H9 (cell line): ENCODE measurements around the gene GPRC5D. TPM values are rescaled to one million over a fixed set of nuclear protein-coding genes. Genes with fewer than 3 reads are reported as not detected.

Experiments
- DNase-seq: peaks from one replicate; pipeline ENCODE4 v3.0.0-alpha.2; 2017
- H2AFZ ChIP-seq: one replicate; pipeline ENCODE4 v1.6.1; 2013; ENCODE audit warnings: mild to moderate bottlenecking, low read length, control low read depth, moderate library complexity
- H2AK5ac ChIP-seq: 2 replicates; pipeline ENCODE4 v1.6.1; 2013; ENCODE audit warnings: low read length, control low read depth, mixed read lengths; ENCODE audit not compliant: insufficient read length
- H2BK120ac ChIP-seq: one replicate; pipeline ENCODE4 v1.6.1; 2013; ENCODE audit warnings: low read depth, mild to moderate bottlenecking, low read length, control low read depth, inconsistent platforms; ENCODE audit not compliant: poor library complexity, severe bottlenecking
- H2BK12ac ChIP-seq: 2 replicates; pipeline ENCODE4 v1.6.1; 2013; ENCODE audit warnings: low read length, control low read depth, mixed read lengths, low read depth; ENCODE audit not compliant: insufficient read length
- H2BK15ac ChIP-seq: 2 replicates; pipeline ENCODE4 v1.6.1; 2013; ENCODE audit warnings: low read depth, low read length, control low read depth
- H2BK20ac ChIP-seq: one replicate; pipeline ENCODE4 v1.6.1; 2013; ENCODE audit warnings: low read depth, mild to moderate bottlenecking, low read length, control low read depth, inconsistent platforms; ENCODE audit not compliant: poor library complexity, severe bottlenecking
- H2BK5ac ChIP-seq: 2 replicates; pipeline ENCODE4 v1.6.1; 2013; ENCODE audit warnings: low read length, control low read depth, mixed read lengths; ENCODE audit not compliant: insufficient read length
- H3K14ac ChIP-seq: 2 replicates; pipeline ENCODE4 v1.6.1; 2013; ENCODE audit warnings: low read length, control low read depth; ENCODE audit not compliant: insufficient read depth
- H3K18ac ChIP-seq: 2 replicates; pipeline ENCODE4 v1.6.1; 2013; ENCODE audit warnings: low read depth, mild to moderate bottlenecking, mixed read lengths, low read length, control low read depth; ENCODE audit not compliant: insufficient read length
- H3K23ac ChIP-seq: 2 replicates; pipeline ENCODE4 v1.6.1; 2013; ENCODE audit warnings: low read length, control low read depth, mixed read lengths, low read depth; ENCODE audit not compliant: insufficient read length
- H3K23me2 ChIP-seq: 2 replicates; pipeline ENCODE4 v1.6.1; 2013; ENCODE audit warnings: low read depth, mild to moderate bottlenecking, mixed read lengths, low read length, control low read depth; ENCODE audit not compliant: insufficient read length, poor library complexity, severe bottlenecking
- H3K27ac ChIP-seq: 2 replicates; pipeline ENCODE4 v1.5.1; 2013; ENCODE audit warnings: low read length, control low read depth, mixed read lengths, low read depth; ENCODE audit not compliant: insufficient read length
- H3K27me3 ChIP-seq: 2 replicates; pipeline ENCODE4 v1.6.1; 2013; ENCODE audit warnings: low read length, control low read depth, inconsistent platforms; ENCODE audit not compliant: insufficient read depth
- H3K4ac ChIP-seq: 2 replicates; pipeline ENCODE4 v1.6.1; 2013; ENCODE audit warnings: low read depth, mild to moderate bottlenecking, control low read depth, inconsistent platforms, low read length, moderate library complexity
- H3K4me1 ChIP-seq: 2 replicates; pipeline ENCODE4 v1.6.1; 2013; ENCODE audit warnings: low read length, control low read depth, inconsistent platforms; ENCODE audit not compliant: insufficient read depth
- H3K4me2 ChIP-seq: 2 replicates; pipeline ENCODE4 v1.6.1; 2013; ENCODE audit warnings: low read length, control low read depth, mixed read lengths; ENCODE audit not compliant: insufficient read length, insufficient read depth
- H3K56ac ChIP-seq: 2 replicates; pipeline ENCODE4 v1.6.1; 2013; ENCODE audit warnings: low read depth, mild to moderate bottlenecking, mixed read lengths, low read length, control low read depth; ENCODE audit not compliant: insufficient read length
- H3K79me1 ChIP-seq: 2 replicates; pipeline ENCODE4 v1.6.1; 2013; ENCODE audit warnings: low read depth, mild to moderate bottlenecking, moderate library complexity, low read length, control low read depth, inconsistent platforms; ENCODE audit not compliant: insufficient read depth, poor library complexity, severe bottlenecking
- H3K79me2 ChIP-seq: 2 replicates; pipeline ENCODE4 v1.6.1; 2013; ENCODE audit warnings: low read length, control low read depth, inconsistent platforms; ENCODE audit not compliant: insufficient read depth
- H3K9ac ChIP-seq: 2 replicates; pipeline ENCODE4 v1.6.1; 2013; ENCODE audit warnings: low read length, control low read depth, mixed read lengths; ENCODE audit not compliant: insufficient read length; ENCODE audit errors: extremely low read depth
- H3K9me3 ChIP-seq: one replicate; pipeline ENCODE4 v1.6.1; 2013; ENCODE audit warnings: low read depth, low read length, inconsistent platforms; ENCODE audit not compliant: control insufficient read depth
- H3T11ph ChIP-seq: one replicate; pipeline ENCODE4 v1.6.1; 2013; ENCODE audit warnings: mild to moderate bottlenecking, low read length, control low read depth, inconsistent platforms
- H4K20me1 ChIP-seq: one replicate; pipeline ENCODE4 v1.6.1; 2013; ENCODE audit not compliant: control insufficient read depth, insufficient read length, insufficient read depth
- H4K5ac ChIP-seq: 2 replicates; pipeline ENCODE4 v1.6.1; 2013; ENCODE audit warnings: low read depth, mild to moderate bottlenecking, mixed read lengths, low read length, control low read depth; ENCODE audit not compliant: insufficient read length
- H4K8ac ChIP-seq: replicated peaks from 2 replicates; pipeline ENCODE4 v1.6.1; 2013; ENCODE audit warnings: low read length, control low read depth, mixed read lengths, low read depth; ENCODE audit not compliant: insufficient read length
- H4K91ac ChIP-seq: 2 replicates; pipeline ENCODE4 v1.6.1; 2013; ENCODE audit warnings: low read depth, mild to moderate bottlenecking, moderate library complexity, mixed read lengths, low read length, control low read depth; ENCODE audit not compliant: insufficient read length
- H3K27ac Mint-ChIP-seq, 3 experiments: 2 replicates in 2 of 3; 3 replicates in 1 of 3; pipeline ENCODE4 v1.8.0; 2020 to 2021; ENCODE audit warnings: mixed read lengths in 3 of 3, mild to moderate bottlenecking in 1 of 3, moderate library complexity in 1 of 3
- H3K27me3 Mint-ChIP-seq: 2 replicates; pipeline ENCODE4 v1.8.0; 2021; ENCODE audit warnings: low read depth, mild to moderate bottlenecking, moderate library complexity, mixed read lengths
- H3K36me3 Mint-ChIP-seq, 3 experiments: 2 replicates in 2 of 3; 3 replicates in 1 of 3; pipeline ENCODE4 v1.8.0; 2020 to 2021; ENCODE audit warnings: low read depth in 3 of 3, mixed read lengths in 3 of 3; ENCODE audit not compliant: insufficient read depth in 1 of 3
- H3K4me1 Mint-ChIP-seq, 2 experiments: 2 replicates each; pipeline ENCODE4 v1.8.0; 2020; ENCODE audit warnings: mixed read lengths in 2 of 2
- H3K4me3 Mint-ChIP-seq, 2 experiments: 2 replicates in 1 of 2; 3 replicates in 1 of 2; pipeline ENCODE4 v1.8.0; 2020 to 2021; ENCODE audit warnings: mild to moderate bottlenecking in 2 of 2, mixed read lengths in 2 of 2, moderate library complexity in 1 of 2
- H3K9me3 Mint-ChIP-seq, 2 experiments: 2 replicates in 1 of 2; 3 replicates in 1 of 2; pipeline ENCODE4 v1.8.0; 2020; ENCODE audit warnings: mild to moderate bottlenecking in 2 of 2, mixed read lengths in 2 of 2, moderate library complexity in 1 of 2
- CTCF ChIP-seq: fragments of 200-600 bp; sonication (generic); conservative IDR thresholded peaks from 3 replicates; pipeline ENCODE4 v1.8.0; 2021; ENCODE audit warnings: antibody characterized with exemption, mild to moderate bottlenecking
- WGBS: extraction: QIAGEN DNeasy Blood & Tissue Kit; methylation state at CpG from one replicate; pipeline ENCODE4 v1.1.7; 2013; ENCODE audit warnings: missing lambda C conversion rate, low lambda C conversion rate, mixed read lengths; ENCODE audit not compliant: insufficient read length; ENCODE audit errors: extremely low coverage; 5-methylcytosine and 5-hydroxymethylcytosine counted together
- total RNA-seq: library from RNA; stranded (reverse); gene quantifications from 2 replicates; pipeline ENCODE4 v1.2.1, GENCODE V29; 2021

The GPRC5D gene
- total RNA-seq, 1 experiment from 2014 or later, result not detected

- no CpG with 5 or more reads among the region's 4 CpGs for WGBS
These were observed 4.1 kb downstream of the GPRC5D start for GRCh38 chr12:12947902-12948301.

More at GRCh38 chr12:12947902-12948301, 4.1 kb downstream of the GPRC5D start:
- TF ChIP-seq CTCF, result no peak
- Histone ChIP-seq H3K23ac (no peak overlapping the region), H3K79me2 (no peaks in the 10 kb centered on the region), H3K27ac (no peak overlapping the region), H2AK5ac (no peak overlapping the region), H2BK15ac (no peak overlapping the region), H3K23me2 (no peaks in the 10 kb centered on the region), H2BK12ac (no peak overlapping the region), H3K4me1 (no peaks in the 10 kb centered on the region), H3K9me3 (no peaks in the 10 kb centered on the region), H3K4ac (no peak overlapping the region), H4K91ac (no peak overlapping the region), H3K14ac (no peak overlapping the region), H3K79me1 (no peaks in the 10 kb centered on the region), H4K20me1 (no peaks in the 10 kb centered on the region), H3K56ac (no peak overlapping the region), H3K4me2 (no peak overlapping the region), H4K5ac (no peak overlapping the region), H2BK20ac (no peak overlapping the region), H2BK5ac (no peak overlapping the region), H2AFZ (no peak overlapping the region), H3K18ac (no peak overlapping the region), H4K8ac (no peak overlapping the region), H3K9ac (no peak overlapping the region), H2BK120ac (no peak overlapping the region), H3T11ph (no peak overlapping the region), H3K27me3 (no peaks in the 10 kb centered on the region)
- Mint-ChIP-seq H3K4me1 (no peaks in the 10 kb centered on the region), H3K4me3 (no peak overlapping the region), H3K27me3 (peaks cover 2% of the 10 kb centered on the region; the same call in 1 of the 2 replicates), H3K27ac (no peak overlapping the region), H3K9me3 (no peaks in the 10 kb centered on the region), H3K36me3 (peaks cover 0 to 10% (median 0%) of the 10 kb centered on the region in 3 experiments; a peak in 2 of 7 replicates)
- no peak for DNase-seq
